HG03520 (cell line): Measurements from ENCODE around the gene ADGRL1.
"Not testable (repeated sequence)": the region's sequence is repeated elsewhere in the genome, so short reads cannot be mapped to it uniquely, and the experiment has no call there.

ENCODE experiments used
- ATAC-seq: cut with Tn5 transposase; IDR thresholded peaks from one replicate; pipeline ENCODE4 v1.9.1; 2021; ENCODE audit warnings: mild to moderate bottlenecking, moderate library complexity; ENCODE audit not compliant: unreplicated experiment

The ADGRL1 gene

DNA sequence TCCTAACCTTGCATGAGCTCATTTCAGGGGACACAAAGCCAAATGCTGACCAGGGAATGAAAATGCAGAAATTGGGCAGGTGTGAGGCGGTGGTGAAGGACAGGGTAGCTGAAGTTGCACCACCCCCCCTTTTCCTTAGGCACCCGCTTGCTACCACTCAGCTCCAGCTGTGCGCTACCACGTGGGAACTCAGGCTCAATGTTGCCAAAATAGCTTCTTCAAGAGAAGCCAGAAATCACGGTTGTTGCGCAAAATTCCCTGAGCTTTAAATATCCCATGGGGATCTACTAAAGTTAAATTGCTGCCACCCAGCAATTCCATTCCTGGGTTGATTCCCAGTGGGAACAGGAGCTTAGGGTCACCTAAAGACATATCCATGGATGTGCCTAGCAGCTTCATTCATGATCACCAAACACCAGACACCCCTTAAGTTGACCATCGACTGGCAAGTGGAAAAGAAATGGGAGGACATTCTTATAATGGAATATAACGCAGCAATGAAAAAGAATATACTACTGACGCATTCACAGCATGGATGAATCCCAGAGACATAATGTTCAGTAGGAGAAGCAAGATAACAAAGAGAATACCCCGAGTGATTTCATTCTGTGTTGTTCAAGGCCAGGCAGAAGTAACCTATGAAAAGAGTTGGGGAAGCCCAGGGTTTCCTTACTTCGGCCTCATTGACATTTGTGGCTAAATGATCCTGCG, 12.8 kb upstream of the ADGRL1 start:
- no peak for ATAC-seq

DNA sequence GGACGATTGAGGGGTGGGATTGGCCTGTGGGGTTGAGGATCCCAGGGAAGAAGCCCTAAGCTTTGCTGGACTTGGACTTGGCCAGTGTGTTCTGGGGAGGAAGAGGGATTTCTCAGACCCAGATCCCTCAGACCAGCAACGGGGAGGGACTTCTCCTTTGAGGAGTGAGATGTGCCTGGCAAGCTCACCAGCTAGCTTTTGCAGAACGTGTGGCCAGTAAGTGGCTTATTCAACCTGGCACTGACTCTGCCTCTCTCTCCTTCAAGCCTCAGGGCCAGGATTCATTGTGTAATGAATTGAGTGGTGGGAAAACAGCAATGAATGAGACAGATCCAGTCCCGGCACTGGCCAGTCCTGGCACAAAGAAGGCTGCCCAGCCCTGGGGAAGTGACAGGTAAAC, 11.9 kb upstream of the ADGRL1 start:
- not testable (repeated sequence) for ATAC-seq

DNA sequence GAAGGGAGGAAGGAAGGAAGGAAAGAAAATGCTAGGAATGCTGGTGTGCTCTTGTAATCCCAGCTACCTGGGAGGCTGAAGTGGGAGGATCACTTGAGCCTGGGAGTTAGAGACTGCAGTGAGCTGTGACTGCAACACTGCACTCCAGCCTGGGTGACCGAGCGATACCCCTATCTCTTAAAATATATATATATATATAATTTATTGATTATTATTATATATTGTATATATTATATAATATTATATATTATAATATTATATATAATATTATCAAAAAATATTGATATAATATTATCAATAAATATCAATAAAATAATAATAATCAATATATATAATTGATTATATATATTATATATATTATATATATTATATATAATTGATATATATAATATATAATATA, 8.6 kb upstream of the ADGRL1 start:
- no peak for ATAC-seq

DNA sequence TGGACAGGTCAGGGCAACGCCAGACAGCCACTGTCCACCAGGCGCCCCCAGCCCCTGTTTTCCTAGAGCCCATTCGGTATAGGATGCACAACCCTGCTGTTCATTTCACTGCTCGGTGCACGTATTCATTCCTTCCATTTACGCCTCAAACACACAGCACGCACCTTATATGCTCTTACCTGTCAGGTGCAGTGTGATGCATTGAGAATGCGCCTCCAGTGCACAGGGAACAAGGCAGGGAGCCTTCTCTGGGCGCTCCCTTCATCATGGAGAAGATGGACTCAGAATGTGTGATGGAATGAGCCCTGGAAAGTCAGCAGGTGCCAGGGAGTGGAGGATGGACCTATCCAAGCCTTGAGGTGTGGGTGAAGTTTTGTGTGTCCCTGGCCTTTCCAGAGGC, 4.2 kb upstream of the ADGRL1 start:
- ATAC-seq: not testable (repeated sequence)

DNA sequence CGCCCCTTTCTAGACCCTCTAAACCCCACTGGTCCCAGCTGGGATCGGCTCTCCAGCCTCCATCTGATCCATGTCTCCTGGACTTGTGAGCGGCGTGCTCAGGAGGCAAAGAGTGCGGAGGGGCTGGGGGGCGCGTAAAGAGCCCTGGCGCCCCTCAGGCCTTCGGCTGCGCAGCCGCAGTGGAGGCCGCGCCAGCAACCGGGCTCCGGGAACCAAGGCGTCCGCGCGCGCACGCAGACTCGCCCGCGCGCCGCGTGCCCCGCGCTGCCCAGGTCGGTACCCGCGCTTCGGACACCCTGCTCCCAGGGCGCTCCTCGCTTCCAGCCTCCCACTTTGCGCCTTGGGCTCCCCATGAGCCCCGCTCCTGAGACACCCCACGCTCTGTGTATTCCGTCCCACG, 3.4 kb upstream of the ADGRL1 start:
- not testable (repeated sequence) for ATAC-seq

DNA sequence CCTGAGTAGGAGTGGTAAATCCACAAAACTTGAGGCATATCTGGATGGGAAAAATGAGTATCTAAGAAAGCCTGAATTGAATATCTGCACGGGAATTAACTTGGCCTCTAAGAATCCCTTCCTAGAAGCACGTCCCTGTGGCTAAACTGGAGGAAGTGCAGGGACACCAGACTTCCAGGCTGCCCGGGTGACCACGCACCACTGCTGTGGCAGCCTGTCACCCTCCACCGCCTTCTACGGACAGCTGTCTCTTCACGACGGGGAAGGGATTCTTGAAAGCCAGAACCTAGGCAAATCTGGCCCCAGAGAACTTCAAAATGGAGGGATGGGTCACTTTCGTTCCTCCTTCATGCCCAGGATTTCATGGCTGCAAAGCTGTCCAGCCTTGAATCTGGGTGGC, 2.5 kb upstream of the ADGRL1 start:
- not testable (repeated sequence) for ATAC-seq

DNA sequence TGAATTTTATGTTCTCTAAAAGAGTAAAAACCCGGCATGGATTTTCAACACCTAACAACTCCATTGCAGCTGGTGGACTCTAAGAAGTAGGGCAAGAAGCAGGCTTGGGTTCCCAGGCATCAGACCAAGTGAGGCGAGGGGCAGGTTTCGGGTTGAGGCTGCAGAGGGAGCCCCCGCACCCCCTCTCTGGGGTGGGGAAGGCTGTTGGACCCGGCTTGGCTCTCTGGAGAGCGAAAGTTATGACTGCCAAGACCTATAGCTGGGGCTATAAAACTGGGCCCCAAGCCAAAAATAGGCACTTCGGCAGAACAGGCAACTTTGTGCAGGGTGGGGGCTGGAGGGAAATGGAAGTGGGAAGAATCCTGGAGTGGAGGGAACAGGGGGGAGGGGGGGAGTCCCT, 1.8 kb upstream of the ADGRL1 start:
- ATAC-seq: not testable (repeated sequence)

DNA sequence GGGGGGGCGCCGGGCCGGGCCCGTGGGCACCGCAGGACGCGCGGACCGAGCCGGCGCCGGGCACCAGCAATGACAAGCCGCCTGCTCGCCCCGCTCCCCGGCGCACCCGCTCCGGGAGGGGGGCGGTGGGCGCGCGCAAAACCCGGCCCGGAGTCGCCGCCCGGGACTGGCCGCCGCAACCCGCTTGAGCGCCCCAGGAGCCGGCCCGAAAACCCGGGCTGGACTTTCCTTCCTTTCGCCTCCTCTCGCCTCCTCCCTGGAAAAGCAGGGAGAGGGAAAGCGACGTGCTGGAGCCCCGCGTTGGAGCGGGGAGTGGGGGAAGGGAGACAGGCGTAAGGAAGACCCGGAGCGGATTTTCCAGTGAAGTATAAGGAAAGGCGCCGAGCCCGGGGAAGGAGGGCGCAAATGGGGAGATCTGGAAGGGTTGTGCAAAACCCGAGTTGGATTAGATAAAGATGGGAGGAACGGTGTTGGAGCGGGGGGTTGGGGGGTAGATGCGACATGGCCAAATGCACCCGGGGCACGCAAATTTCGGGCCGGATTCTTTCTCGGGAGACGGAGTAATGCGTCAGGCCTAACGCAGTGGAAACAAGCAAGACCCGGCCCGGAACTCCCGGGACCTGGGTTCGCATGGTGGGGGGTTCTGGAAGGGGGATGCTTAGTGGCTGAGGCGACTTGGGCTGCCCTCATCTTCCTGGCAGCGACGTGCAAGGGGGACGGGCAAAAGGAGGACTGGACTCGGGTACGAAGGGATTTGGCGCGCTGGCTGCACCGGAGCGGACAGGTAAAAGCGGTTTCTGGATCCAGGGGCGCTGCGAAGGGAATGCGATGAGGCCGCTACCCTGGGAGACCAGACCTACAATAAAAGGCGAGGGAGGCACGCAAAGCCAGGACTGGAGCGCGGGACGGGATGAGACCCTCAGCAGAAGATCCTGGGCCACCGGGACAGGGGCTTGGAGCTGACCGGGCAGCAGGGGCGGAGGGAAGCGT, 1.1 kb upstream of the ADGRL1 start:
- not testable (repeated sequence) for ATAC-seq

DNA sequence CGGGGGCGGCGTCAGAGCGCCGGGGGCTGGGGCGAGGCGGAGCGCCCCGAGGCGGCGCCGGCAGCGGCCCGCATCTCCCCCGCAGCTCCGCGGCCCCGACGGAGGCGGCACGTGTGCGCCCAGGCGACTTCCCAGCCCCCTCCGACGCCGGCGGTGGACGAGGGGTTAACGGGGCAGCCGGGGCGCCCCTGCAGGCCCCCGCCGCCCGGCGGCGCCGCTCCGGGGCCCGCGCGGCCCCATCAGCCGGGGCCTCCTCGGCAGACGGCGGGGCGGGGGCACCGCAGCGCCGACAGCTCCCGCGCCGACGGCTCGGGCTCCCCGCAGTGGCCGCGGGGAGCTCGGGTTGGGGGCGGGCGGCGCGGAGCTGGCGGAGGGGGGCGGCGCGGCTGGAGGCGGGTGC, 339 bp upstream of the ADGRL1 start:
- not testable (repeated sequence) for ATAC-seq

DNA sequence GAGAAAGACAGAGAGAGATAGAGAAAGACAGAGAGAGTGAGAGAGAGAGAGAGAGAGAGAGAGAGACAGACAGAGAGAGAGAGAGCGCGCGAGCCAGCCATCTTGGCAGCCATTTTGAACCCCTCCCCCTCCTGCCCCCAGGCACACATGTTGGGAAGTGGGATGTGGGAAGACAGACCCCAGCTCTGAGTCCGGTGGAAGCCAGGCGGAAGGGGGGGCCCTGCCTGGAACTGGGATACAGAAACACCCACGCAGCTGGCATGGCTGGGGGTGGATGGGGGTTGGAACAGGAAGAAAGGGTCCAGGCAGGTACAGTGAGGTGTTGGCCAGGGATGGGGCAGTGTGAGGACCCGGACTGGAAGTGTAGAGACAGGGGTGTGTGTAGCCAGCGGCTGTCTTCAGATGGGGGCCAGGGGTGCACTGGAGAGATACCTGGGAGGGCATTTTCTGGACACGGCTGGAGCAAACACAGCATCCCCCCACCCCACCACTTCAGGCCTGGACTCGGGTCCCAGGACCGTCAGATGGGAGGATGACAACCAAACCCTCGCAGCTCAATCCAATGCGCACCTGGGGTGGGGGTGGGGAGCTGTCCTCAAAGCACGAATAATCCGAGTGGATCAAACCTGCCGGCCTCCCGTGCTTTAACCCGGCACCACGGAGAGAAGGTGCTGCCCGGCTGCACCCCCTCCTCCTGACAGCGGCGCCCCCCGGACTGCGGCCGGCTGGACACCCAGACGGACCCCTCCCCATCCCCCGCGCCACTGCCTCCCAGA, 1.1 kb downstream of the ADGRL1 start:
- ATAC-seq: not testable (repeated sequence)

DNA sequence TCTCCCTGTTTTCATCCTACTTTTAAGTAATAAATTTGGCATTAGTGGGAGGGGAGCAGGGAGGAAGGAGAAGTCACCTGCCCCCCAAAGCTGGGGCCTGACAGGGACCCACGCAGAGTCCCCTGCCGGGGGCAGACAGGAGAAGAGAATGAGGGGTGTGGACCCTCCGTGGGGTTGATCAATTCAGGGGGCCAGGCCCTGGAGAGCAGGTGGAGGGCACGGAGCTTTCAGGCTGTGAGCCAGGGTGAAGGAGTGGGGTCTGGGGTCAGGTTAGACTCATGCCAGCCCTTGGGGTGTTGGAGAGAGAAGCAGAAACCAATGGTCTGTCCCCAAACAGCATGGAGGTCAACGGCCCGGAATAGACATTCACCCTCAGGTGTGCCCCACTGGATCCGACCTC, 1.8 kb downstream of the ADGRL1 start:
- ATAC-seq: not testable (repeated sequence)

DNA sequence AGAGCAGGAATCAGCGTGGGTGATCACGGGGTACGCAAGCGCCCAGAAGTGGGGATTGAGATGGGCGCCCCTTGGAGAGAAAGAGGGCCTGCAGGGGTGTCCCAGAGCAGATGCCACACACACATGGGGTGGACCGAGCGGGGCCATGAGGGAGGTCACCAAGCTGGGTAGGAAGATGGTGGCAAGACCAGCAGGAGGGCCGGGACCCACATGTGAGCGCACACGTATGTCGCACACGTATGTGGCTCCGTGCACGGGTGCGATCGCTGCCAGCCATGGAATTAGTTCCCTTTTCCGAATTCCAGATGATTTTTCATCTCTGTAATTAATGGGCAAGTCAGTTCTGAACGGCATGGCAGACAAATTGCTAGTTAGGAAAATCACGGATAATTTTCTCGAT, 2.2 kb downstream of the ADGRL1 start:
- ATAC-seq: not testable (repeated sequence)

DNA sequence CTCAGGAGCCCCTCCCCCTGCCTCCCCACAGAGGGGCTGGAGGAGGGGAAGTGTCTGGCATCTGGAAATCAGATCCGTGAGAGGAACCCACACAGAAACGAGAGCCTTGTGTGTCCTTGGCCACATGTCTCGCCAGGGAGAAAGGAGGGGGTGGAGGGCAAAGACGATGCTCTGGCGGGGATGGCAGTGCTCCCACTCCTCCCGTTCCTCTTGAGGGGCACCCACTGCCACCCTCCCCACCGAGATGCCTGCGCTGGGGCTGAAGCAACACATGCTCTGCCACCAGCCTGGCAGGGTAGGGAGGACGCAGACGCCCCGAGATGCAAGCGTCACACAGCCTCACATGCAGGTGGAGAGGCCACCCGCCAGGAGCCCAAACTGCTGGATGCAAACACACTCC, 2.8 kb downstream of the ADGRL1 start:
- ATAC-seq: no peak

DNA sequence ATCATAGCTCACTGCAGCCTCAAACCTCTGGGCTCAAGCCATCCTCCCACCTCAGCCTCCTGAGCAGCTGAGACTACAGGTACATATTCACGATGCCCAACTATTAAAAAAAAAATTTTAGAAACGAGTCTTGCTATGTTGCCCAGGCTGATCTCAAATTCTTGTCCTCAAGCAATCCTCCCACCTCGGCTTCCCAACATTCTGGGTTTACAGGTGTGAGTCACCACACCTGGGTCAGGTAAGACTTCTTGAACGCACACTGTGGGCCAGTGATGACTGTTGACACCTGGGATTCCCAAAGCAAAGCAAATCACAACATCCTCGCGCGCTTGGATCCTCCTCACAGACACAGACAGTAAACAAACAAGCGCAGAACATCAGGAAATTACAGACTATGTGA, 4.5 kb downstream of the ADGRL1 start:
- not testable (repeated sequence) for ATAC-seq

DNA sequence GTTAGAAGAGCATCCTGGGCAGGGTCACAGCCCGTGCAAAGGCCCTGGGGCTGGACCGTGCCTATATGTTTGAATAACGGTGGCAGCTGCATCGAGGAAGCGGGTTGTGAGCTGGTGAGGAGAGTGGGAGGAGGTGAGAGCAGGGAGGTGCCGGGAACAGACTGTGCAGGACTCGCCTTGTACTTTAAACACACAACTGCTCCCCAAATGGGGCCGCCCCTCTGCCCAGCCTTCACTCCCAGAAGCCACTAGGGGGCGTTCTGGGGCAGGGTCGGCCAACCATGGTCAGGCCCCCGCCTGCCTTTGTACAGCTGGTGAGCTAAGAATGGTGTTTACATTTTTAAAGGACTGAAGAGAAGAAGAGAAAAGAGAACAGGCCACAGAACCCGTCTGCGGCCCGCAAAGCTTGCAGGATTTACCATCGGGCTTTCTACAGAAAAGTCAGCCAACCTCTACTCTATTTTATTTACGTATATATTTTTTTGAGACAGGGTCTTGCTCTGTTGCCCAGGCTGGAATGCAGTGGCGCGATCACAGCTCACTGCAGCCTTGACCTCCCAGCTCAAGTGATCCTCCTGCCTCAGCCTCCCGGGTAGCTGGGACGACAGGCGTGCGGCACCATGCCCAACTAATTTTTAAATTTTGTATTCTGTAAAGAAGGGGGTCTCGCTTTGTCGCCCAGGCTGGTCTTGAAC, 5.7 kb downstream of the ADGRL1 start:
- not testable (repeated sequence) for ATAC-seq

DNA sequence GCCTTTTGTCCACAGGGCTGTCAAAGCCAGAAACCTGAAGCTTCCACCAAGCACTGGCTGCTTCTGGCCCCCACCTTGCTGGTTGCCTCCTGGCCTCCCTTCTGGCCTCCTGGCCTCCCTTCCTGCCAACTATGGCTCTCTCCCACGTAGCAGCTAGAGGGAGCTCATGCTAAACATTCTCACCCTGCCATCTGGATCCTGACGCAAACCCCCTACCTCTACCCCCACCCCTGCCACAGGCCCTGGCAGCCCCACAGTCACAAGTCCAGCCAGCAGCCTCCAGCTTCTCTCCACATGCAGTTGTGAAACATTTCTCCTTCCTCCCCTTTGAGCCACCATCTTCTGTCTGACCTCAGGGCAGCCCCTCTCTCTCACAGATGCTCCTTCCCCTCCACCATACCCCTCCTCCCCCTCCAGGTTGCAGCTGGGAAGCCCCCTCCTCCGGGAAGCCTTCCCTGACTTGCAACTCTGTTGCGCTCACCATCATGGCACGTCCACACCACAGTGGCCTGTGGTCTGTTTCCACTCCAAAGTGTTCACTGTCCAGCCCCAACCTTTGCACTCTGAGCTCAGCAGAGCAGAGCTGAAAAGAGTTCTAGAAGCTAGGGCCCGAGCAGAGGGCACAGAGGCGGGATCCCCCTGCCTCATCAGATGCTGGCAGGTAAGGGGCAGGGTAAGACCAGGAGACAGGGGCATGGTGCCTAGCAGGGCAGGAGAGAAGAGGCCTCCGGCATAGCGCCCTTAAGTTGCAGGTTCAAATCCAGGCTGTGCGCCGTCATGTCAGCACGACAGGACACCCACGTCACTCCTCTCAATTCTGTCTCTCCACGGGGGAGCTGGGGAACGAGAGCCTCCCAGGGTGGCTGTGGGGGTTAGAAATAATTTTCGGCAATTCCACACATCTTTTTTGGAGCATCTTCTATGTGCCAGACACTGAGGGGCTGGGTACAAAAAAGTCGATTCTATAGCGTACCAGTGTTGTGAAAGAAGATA, 7.3 kb downstream of the ADGRL1 start:
- no peak for ATAC-seq

DNA sequence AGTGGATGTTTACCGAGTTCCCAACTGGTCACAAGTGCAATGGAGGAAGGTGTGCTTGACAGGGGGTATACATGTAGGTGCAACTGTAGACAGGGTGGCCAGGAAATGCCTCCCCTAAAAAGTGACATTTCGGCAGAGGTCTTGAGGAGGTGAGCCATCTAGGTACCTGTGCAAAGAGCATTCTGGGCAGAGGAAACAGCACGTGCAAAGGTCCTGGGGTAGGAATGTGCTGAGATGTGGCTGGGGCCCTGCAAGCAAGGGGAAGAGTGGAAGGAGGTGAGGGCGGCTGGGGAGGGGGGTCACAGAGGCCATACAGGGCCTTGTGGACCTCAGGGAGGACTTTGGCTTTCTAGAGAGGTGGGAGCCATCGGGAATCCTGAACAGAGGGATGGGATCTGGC, 8.1 kb downstream of the ADGRL1 start:
- no peak for ATAC-seq

DNA sequence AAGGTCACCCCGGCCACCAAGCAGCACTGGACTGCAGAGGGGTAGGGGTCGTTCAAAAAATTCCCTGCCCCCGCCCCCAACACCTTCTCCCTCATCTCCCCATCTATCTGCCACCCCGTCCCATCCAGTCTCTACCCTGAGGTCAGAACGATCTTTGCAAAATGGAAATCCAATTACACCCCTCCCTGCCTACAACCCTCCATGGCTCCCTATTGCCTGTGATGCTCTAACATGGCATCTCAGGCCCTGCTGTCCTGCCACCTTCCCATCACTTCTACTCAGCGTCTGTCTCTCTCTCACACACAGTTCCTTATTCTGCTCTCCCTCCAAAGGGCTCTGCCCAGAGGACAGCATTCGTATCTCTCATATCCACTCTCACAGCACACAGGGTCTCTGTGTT, 8.7 kb downstream of the ADGRL1 start:
- not testable (repeated sequence) for ATAC-seq

DNA sequence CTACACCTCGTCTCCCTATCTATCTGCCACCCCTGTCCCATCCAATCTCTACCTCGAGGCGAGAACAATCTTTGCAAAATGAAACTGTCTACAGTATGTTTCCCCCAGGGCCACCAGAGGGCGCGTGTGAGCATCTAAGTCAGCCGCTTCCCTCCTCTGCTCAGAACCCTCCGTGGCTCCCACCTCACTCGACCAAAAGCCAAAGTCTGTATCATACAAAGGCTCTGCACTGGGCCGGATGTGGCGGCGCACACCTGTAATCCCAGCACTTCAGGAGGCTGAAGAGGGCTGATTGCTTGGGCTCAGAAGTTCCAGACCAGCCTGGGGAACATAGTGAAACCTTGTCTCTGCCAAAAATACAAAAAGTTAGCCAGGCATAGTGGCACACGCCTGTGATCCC, 9.9 kb downstream of the ADGRL1 start:
- ATAC-seq: not testable (repeated sequence)
